ENCODE results near the gene DHX38.

The DHX38 gene

DNA sequence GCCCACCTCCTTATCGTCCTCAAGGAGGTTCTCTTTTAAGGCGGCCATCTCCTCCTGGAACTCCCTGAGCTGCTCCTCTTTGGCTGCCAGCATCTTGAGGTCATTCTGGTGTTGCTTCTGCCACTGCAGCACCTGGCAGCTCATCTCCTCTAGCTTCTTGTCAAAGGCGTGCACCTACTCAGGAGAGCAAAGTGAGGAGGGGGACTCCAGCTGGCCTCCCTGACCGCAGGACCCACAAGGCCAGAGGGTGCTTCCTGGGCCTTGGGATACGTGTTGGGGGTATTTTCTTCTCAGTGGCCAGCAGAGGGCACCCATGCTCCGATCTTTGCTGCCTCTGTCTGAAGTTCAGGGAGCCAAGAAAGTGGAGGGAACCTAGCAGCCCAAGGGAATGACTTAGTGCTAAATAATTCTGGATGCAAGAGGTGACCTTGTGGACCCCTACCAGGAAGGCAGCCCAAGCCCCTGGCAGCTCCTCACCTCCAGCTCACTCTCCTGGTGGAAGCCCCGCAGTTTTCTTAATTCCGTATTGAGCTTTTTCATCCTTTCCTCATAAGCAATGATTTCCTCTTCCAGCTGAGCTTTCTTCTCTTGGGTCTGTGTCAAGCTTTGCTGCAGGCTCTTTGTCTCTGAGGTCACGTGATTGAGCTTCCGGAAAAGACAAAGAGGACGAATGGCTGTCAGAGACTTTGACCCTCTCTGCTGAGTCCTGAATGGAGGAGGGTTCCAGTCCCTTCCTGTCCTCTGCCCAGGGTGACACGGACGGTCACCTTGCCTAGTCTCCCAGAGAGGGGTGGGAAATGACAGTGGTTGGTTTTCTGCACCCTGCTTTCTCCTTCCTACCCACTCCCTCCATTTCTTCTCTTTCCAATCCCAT, 31.4 kb downstream of the DHX38 start:
- no peak overlapping the region for H3K4me3 Mint-ChIP-seq
- no peak overlapping the region for H3K27ac Mint-ChIP-seq
- H3K4me1 Mint-ChIP-seq = no peaks in the 10 kb centered on the region

DNA sequence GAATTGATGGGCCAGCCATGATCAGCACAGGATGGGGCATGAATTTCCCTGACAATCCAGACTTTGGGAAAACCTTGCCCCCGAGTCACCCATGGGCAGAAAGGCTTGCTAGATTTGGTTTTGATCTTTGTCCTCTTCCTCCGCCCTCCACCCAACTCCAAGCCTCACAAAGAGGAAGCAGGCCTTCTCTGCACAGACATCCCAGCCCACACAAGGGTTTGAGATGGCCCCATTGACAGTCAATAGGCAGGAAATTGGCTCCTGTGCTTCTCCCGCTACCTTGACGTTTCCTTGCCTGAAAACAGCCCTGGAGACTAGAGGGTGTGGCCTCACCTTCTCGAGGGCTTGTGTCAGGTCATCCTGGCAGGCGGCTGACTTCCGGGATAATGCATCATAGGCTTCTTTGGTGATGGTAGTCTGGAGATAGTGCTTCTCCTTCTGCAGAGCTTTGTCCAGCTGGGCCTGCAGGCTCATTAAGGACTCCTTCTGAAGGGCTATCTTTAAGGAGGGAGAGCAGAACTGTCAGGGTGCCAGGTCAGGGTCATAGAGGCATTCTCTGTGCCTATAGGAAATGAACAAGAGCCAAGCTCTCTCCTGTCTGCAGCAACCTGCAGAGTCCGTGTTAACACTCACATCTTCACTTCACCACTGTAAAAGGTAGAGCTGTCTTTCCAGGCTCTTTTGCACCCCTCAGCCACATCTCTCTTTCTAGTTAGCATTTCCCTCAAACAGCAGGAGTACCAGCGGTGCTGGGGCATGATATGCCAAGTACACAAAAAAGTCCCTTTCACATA, 32.2 kb downstream of the DHX38 start:
- DNase-seq (ENCODE audit: low spot score in 2 of 2) (peak in 1 of 2 donors; percentile 34), ATAC-seq (no peak)
- Mint-ChIP-seq H3K4me3 (no peak overlapping the region), H3K36me3 (no peaks in the 10 kb centered on the region), H3K4me1 (no peaks in the 10 kb centered on the region), H3K9me3 (no peaks in the 10 kb centered on the region), H3K27ac (no peak overlapping the region)

More for the DNA sequence above, 31.4 kb downstream of the DHX38 start:
- H3K9me3 Mint-ChIP-seq = no peaks in the 10 kb centered on the region
- DNase-seq (ENCODE audit: low spot score in 2 of 2) (peak; percentile 37 to 80), ATAC-seq (peak; percentile 66)
- no peaks in the 10 kb centered on the region for H3K36me3 Mint-ChIP-seq

DNA sequence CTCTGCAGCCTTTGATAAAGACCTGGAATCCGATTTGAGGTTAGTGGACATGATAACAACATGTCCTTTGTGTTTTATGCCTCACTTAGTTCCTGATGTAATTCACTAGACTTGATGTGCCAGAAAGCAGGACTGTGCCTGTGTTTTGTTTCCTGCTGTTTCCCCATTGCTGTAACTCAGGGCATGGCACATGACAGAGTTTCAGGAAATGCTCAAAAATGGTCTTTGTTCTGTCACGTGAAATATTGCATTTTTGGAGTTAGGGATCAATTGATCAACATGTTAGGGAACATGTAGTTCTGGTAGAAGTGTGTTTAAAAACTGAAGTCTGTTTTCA, 32.8 kb downstream of the DHX38 start:
- Mint-ChIP-seq H3K27ac (no peak overlapping the region), H3K4me1 (no peaks in the 10 kb centered on the region), H3K36me3 (no peaks in the 10 kb centered on the region), H3K9me3 (no peaks in the 10 kb centered on the region), H3K4me3 (no peak overlapping the region)
- ATAC-seq = no peak
- no peak for DNase-seq (ENCODE audit: low spot score in 2 of 2)

- DNase-seq (ENCODE audit: low spot score in 2 of 2) = no peak
- no peaks in the 10 kb centered on the region for H3K4me1 Mint-ChIP-seq
- H3K9me3 Mint-ChIP-seq = no peaks in the 10 kb centered on the region
- no peak overlapping the region for H3K27ac Mint-ChIP-seq
- no peaks in the 10 kb centered on the region for H3K36me3 Mint-ChIP-seq
- no peak for ATAC-seq
- H3K4me3 Mint-ChIP-seq = no peak overlapping the region
Measured at GRCh38 chr16:72128701-72129100, 35.1 kb downstream of the DHX38 start.

DNA sequence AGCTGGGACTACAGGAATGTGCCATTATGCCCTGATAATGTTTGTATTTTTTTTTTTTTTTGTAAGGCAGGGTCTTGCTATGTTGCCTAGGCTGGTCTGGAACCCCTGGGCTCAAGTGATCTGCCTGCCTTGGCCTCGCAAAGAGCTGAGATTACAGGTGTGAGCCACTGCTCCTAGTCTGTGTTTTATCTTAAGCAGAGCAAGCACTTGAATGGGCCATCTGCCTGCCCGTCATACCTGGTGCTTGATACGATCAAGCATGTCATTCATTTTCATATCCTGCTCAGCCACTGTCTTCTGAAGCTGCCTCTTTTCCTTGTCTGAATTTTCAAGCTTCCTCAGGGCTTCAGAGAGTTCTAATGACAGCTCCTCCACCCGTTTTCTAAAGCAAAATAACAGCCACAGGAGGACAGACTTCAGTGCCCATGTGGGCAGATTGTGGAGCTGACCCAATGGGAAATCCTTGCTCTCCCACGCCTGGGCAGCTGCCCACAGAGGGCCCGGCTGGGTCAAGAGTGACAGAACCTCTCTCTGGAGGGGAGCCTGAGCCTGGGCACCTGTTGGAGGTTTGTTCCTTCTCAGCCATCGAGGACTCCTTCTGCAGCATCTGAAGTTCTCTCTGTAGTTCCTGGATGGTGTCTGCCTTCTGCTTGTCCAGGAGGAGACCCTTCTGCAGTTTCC, 36.5 kb downstream of the DHX38 start:
- Mint-ChIP-seq H3K27ac (no peak overlapping the region), H3K9me3 (no peaks in the 10 kb centered on the region), H3K4me3 (no peak overlapping the region), H3K4me1 (no peaks in the 10 kb centered on the region), H3K36me3 (no peaks in the 10 kb centered on the region)
- ATAC-seq (no peak), DNase-seq (ENCODE audit: low spot score in 2 of 2) (no peak)

- no peak for ATAC-seq
Measured at GRCh38 chr16:72131036-72131435, 37.4 kb downstream of the DHX38 start.

GRCh38 chr16:72132726-72133125, 39.1 kb downstream of the DHX38 start:
- DNase-seq (ENCODE audit: low spot score in 2 of 2) = no peak
- no peaks in the 10 kb centered on the region for H3K4me1 Mint-ChIP-seq
- H3K27ac Mint-ChIP-seq = peak overlapping the region; percentile 63
- no peaks in the 10 kb centered on the region for H3K36me3 Mint-ChIP-seq
- no peak overlapping the region for H3K4me3 Mint-ChIP-seq
- no peak for ATAC-seq
- H3K9me3 Mint-ChIP-seq = no peaks in the 10 kb centered on the region

More at GRCh38 chr16:72131036-72131435, 37.4 kb downstream of the DHX38 start:
- H3K9me3 Mint-ChIP-seq = no peaks in the 10 kb centered on the region
- H3K4me3 Mint-ChIP-seq = no peak overlapping the region
- DNase-seq (ENCODE audit: low spot score in 2 of 2) = no peak
- no peaks in the 10 kb centered on the region for H3K4me1 Mint-ChIP-seq
- H3K36me3 Mint-ChIP-seq = no peaks in the 10 kb centered on the region
- no peak overlapping the region for H3K27ac Mint-ChIP-seq

- Mint-ChIP-seq H3K4me3 (no peak overlapping the region), H3K36me3 (no peaks in the 10 kb centered on the region), H3K9me3 (no peaks in the 10 kb centered on the region), H3K4me1 (no peaks in the 10 kb centered on the region), H3K27ac (no peak overlapping the region)
- DNase-seq (ENCODE audit: low spot score in 2 of 2) = no peak
- ATAC-seq = no peak
Measured at GRCh38 chr16:72134507-72134906, 40.9 kb downstream of the DHX38 start.

DNA sequence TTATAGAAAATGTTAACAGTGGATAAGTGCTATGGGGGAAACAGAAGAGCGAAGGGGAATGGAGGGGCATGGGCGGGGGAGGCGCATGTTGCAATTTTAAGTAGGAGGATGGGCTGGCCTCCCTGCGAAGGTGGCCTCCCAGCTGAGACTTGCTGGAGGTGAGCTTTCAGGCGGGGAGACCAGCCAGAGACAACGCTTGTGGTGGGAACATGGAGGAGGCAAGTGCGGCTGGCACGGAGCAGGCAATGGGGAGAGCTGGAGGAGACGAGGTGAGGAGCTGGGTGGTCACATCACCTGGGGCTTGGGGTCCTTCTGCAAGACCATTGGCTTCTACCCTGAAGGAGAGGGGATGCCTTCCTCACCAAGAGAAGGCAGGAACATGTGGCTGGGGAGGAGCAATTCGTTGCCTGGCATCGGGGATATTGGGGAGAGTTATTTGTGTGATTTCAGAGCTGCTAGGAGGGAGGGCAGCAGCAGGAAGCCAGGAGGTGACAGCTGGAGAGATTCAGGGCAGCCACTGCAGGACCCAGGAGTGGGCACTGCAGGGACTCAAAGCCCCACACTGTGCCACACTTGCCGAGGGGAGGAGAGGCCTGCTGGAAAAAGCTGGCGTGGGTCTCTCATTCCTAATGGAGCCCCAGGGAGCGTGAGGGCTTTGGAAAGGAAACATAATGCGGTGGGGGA, 43.9 kb downstream of the DHX38 start:
- H3K9me3 Mint-ChIP-seq = no peaks in the 10 kb centered on the region
- no peak overlapping the region for H3K27ac Mint-ChIP-seq
- H3K4me1 Mint-ChIP-seq = no peaks in the 10 kb centered on the region
- H3K36me3 Mint-ChIP-seq = no peaks in the 10 kb centered on the region
- no peak overlapping the region for H3K4me3 Mint-ChIP-seq
- DNase-seq (ENCODE audit: low spot score in 2 of 2) (no peak), ATAC-seq (no peak)

DNA sequence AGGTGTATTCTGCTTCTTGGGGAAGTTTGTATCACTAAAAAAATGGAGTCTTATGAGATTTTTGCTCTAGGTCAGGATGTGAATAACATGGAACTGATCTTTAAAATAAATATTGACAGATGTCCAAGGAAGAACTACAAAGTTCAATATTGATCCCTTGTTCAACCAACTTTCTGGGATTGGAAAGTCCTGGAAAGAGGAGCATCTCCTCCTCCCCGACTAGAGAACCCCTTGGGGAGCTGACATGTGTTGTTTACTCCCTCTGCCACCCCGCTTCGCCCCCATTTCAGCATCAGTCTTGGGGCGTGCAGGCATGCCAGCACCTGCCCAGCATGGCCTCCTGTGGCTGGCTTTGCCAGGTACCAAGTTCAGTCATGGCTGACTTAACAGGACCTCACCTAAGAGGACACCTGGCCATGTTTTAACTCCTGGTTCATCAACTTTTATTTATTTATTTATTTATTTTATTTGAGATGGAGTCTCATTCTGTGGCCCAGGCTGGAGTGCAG, 44.5 kb downstream of the DHX38 start:
- H3K4me3 Mint-ChIP-seq = no peak overlapping the region
- no peaks in the 10 kb centered on the region for H3K9me3 Mint-ChIP-seq
- H3K36me3 Mint-ChIP-seq = no peaks in the 10 kb centered on the region
- H3K27ac Mint-ChIP-seq = no peak overlapping the region
- no peaks in the 10 kb centered on the region for H3K4me1 Mint-ChIP-seq
- ATAC-seq = no peak
- no peak for DNase-seq (ENCODE audit: low spot score in 2 of 2)

- no peak overlapping the region for H3K4me3 Mint-ChIP-seq
- DNase-seq (ENCODE audit: low spot score in 2 of 2) (no peak), ATAC-seq (no peak)
- H3K9me3 Mint-ChIP-seq = no peaks in the 10 kb centered on the region
- H3K4me1 Mint-ChIP-seq = no peaks in the 10 kb centered on the region
- no peak overlapping the region for H3K27ac Mint-ChIP-seq
- no peaks in the 10 kb centered on the region for H3K36me3 Mint-ChIP-seq
Measured at GRCh38 chr16:72139908-72140307, 46.3 kb downstream of the DHX38 start.

- DNase-seq (ENCODE audit: low spot score in 2 of 2) (no peak), ATAC-seq (no peak)
- Mint-ChIP-seq H3K36me3 (no peaks in the 10 kb centered on the region), H3K9me3 (no peaks in the 10 kb centered on the region), H3K4me3 (no peak overlapping the region), H3K4me1 (no peaks in the 10 kb centered on the region), H3K27ac (no peak overlapping the region)
Measured at GRCh38 chr16:72142476-72142875, 48.8 kb downstream of the DHX38 start.

- Mint-ChIP-seq H3K9me3 (no peaks in the 10 kb centered on the region), H3K27ac (no peak overlapping the region), H3K36me3 (no peaks in the 10 kb centered on the region), H3K4me3 (no peak overlapping the region), H3K4me1 (no peaks in the 10 kb centered on the region)
- ATAC-seq (no peak), DNase-seq (ENCODE audit: low spot score in 2 of 2) (no peak)
Measured at GRCh38 chr16:72149676-72150464, 56.2 kb downstream of the DHX38 start.

GRCh38 chr16:72159386-72159785, 65.7 kb downstream of the DHX38 start:
- Mint-ChIP-seq H3K27ac (no peak overlapping the region), H3K4me1 (no peaks in the 10 kb centered on the region), H3K4me3 (no peak overlapping the region), H3K36me3 (no peaks in the 10 kb centered on the region), H3K9me3 (no peaks in the 10 kb centered on the region)
- ATAC-seq (no peak), DNase-seq (ENCODE audit: low spot score in 2 of 2) (no peak)

Measured in stimulated activated effector memory CD8-positive, alpha-beta T cell treated with anti-CD3 and anti-CD28 coated beads, Interleukin-12 subunit alpha, Interleukin-12 subunit beta, amount 100 ng/mL, for 72 hours (primary cell).